ENCODE measurements around the gene ATG12.

DNA sequence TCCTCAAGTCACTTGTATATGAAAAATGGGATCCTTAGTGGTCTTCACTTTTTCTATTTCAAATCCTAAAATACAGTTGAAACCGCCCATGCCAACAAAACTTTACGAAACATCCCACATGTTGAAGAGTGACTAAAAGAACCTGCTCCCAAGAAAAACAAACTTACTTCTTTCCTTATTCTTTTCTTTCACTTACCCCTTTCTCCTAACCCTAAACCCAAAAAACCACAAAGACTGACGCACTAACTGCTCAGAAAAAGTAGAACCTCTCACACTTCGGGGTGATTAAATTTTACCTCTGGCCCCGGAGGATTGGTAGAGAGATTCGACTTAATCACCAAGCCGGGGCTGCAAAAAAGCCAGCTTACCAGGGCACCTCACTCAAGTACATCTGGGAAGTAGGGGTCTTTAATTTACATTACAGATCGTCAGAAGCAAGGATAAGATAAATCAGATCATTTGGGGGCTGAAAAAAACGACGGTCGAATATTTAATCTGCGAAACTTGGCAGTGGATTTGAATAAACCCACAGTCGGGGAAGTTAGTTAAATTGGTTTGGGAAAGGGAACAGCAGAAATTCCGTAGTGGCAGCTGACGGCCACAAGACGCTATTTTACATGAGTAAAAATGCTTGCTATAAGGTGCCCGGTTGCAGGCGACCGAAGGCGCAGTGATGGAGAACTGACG is 26.2 kb downstream of the ATG12 start:
- TF ChIP-seq, protein P1, sequence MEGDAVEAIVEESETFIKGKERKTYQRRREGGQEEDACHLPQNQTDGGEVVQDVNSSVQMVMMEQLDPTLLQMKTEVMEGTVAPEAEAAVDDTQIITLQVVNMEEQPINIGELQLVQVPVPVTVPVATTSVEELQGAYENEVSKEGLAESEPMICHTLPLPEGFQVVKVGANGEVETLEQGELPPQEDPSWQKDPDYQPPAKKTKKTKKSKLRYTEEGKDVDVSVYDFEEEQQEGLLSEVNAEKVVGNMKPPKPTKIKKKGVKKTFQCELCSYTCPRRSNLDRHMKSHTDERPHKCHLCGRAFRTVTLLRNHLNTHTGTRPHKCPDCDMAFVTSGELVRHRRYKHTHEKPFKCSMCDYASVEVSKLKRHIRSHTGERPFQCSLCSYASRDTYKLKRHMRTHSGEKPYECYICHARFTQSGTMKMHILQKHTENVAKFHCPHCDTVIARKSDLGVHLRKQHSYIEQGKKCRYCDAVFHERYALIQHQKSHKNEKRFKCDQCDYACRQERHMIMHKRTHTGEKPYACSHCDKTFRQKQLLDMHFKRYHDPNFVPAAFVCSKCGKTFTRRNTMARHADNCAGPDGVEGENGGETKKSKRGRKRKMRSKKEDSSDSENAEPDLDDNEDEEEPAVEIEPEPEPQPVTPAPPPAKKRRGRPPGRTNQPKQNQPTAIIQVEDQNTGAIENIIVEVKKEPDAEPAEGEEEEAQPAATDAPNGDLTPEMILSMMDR (conservative IDR thresholded peaks at IDR 0.05 in 1 of 2, IDR thresholded peaks at IDR 0.05 in 1 of 2; ENCODE audit: extremely low read depth in 1 of 2, insufficient read depth in 1 of 2, low read depth in 1 of 2, low read length in 2 of 2) = no peak
- TF ChIP-seq EZH2 (IDR thresholded peaks at IDR 0.05; ENCODE audit: borderline replicate concordance, low read length) = no peak

All from mammary epithelial cell (primary cell).